Tibial nerve (tissue), 4 donors: ENCODE results near the gene SMARCA1.

Experiments
- CTCF ChIP-seq, 5 experiments: fragments of 200-600 bp in 3 of 5; fragments of 450-650 bp in 2 of 5; sonication (generic) in 3 of 5; IDR thresholded peaks; one replicate each; pipeline ENCODE4 v1.5.1; 2016 to 2019; ENCODE audit warnings: antibody characterized with exemption in 5 of 5, mild to moderate bottlenecking in 3 of 5, moderate library complexity in 2 of 5
- EP300 ChIP-seq, 2 donors: sonication (generic); formaldehyde crosslinking; IDR thresholded peaks; one replicate each; pipeline ENCODE4 v1.6.1; 2017; ENCODE audit warnings: antibody characterized with exemption in 2 of 2, mild to moderate bottlenecking in 1 of 2

- TF ChIP-seq CTCF (IDR thresholded peaks at IDR 0.05) = no peak
- TF ChIP-seq EP300 (IDR thresholded peaks at IDR 0.05) = no peak
These were observed 7.1 kb upstream of the SMARCA1 start for GRCh38 chrX:129530410-129530809.
